ENCODE measurements around the gene FAM118B.

Gene FAM118B

DNA sequence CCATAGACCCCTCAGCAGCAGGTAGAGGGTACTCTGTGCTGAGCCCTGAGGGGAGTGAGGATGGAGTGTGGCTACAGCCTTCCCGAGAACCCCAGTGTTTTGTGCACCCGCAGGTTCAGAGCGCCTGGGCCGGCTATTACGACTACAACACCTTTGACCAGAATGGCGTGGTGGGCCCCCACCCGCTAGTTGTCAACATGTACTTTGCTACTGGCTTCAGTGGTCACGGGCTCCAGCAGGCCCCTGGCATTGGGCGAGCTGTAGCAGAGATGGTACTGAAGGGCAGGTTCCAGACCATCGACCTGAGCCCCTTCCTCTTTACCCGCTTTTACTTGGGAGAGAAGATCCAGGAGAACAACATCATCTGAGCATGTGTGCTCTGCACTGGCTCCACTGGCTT, 65.7 kb downstream of the FAM118B start:
- no peak for DNase-seq (ENCODE audit: low read depth)
- H3K4me3 ChIP-seq (ENCODE audit: low read length), result no peak overlapping the region
- TF ChIP-seq, protein P1, sequence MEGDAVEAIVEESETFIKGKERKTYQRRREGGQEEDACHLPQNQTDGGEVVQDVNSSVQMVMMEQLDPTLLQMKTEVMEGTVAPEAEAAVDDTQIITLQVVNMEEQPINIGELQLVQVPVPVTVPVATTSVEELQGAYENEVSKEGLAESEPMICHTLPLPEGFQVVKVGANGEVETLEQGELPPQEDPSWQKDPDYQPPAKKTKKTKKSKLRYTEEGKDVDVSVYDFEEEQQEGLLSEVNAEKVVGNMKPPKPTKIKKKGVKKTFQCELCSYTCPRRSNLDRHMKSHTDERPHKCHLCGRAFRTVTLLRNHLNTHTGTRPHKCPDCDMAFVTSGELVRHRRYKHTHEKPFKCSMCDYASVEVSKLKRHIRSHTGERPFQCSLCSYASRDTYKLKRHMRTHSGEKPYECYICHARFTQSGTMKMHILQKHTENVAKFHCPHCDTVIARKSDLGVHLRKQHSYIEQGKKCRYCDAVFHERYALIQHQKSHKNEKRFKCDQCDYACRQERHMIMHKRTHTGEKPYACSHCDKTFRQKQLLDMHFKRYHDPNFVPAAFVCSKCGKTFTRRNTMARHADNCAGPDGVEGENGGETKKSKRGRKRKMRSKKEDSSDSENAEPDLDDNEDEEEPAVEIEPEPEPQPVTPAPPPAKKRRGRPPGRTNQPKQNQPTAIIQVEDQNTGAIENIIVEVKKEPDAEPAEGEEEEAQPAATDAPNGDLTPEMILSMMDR (conservative IDR thresholded peaks at IDR 0.05; ENCODE audit: low read length), result no peak

DNA sequence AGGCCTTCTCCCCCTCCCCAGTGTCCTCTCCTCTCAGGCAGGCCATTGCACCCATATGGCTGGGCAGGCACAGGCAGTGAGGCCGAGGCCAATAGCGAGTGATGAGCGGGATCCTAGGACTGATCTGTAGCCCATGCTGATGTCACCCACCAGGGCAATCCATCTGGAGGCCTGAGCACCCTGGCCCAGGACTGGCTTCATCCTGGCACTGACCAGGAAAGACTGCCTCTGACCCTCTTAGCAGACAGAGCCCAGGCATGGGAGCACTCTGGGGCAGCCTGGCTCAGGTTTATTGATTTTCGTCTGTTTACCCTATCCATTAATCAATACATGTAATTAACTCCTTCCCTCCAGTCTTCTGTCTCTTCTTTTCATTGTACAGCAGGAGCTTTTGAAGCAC, 66.2 kb downstream of the FAM118B start:
- no peak for DNase-seq (ENCODE audit: low read depth)
- TF ChIP-seq, protein P1 (conservative IDR thresholded peaks at IDR 0.05; ENCODE audit: low read length), result no peak
- H3K4me3 ChIP-seq (ENCODE audit: low read length), result no peak overlapping the region

DNA sequence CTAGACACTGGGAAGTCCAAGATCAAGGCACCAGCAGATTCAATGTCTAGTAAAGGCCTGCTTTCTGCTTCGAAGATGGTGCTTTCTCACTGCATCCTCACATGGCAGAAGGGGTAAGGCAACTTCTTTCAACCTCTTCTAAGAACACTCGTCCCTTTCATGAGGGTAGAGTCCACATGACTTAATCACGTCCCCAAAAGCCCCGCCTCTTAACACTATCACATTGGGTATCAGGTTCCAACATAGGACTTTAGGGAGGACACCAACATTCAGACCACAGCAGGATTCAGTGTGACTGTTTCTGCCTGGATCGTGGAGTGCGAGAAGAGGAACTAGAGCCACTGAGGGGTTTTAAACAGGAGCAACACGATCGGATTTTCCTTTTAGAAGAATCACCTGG, 67.6 kb downstream of the FAM118B start:
- TF ChIP-seq, protein P1 (conservative IDR thresholded peaks at IDR 0.05; ENCODE audit: low read length), result no peak
- no peak for DNase-seq (ENCODE audit: low read depth)
- H3K4me3 ChIP-seq (ENCODE audit: low read length), result no peak overlapping the region

DNA sequence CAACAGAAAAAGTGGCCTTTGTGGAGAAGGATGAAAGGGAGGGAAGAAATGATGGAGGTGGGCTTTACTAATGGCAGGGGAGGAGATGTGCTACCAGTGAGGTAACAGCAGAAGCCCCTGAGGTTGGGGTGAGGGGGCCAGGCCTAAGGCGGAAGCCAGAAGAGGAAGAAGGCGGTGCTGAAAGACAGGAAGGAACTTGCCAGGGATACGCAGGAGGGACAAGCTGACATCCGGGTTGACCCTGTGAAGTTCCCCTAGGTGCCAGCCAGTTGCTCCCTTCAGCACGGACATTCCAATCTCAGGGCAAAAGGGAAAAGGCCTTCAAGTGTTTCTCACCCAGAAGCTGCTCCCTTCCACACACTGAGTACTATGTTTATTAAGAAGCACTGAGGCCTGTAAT, 69.0 kb downstream of the FAM118B start:
- TF ChIP-seq, protein P1 (conservative IDR thresholded peaks at IDR 0.05; ENCODE audit: low read length), result no peak
- no peak overlapping the region for H3K4me3 ChIP-seq (ENCODE audit: low read length)
- DNase-seq (ENCODE audit: low read depth), result no peak

DNA sequence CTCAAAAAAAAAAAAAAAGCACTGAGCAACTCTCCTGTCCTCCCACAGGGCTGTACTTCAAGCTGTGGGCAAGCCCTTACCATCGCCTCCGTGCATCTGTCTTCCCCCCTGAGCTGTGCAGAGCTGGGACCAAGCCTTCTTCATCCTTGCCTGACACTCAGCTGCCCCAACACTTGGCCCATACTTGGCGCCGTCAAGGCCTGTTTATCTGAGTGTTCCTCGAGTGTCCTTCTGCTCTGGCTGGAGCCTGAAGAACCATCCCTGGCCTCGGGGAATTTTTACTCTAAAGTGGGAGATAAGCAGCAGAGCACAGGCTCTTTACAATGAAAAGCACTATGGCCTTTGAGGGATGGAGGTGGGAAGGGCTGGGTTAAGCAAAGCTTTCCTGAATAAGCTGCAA, 69.7 kb downstream of the FAM118B start:
- H3K4me3 ChIP-seq (ENCODE audit: low read length), result no peak overlapping the region
- TF ChIP-seq, protein P1 (conservative IDR thresholded peaks at IDR 0.05; ENCODE audit: low read length), result no peak
- DNase-seq (ENCODE audit: low read depth), result no peak

DNA sequence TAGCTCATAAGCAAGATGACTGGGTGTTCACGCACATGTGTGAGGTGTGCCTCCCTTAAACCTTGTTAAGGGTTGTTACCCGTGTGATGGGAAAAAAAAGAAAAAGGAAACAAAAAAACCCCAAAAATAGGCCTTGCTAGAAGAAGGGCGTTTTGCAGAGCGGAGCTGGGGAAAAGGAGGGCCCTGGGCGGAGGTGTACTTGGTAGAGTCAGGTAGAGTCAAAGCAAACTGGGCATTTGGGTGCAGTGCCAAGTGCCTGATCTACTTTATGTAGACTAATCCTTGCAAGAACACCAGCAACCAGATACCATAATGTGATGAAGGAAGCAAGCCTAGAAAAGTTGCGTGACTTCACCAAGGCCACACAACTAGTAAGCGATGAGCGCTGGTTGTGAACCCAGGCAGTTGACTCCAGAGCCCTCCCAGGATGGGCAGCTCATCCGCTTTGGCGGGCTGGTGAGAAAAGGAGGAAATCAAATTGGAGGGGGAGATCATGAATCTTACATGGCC, 70.1 kb downstream of the FAM118B start:
- TF ChIP-seq, protein P1 (conservative IDR thresholded peaks at IDR 0.05; ENCODE audit: low read length), result no peak
- DNase-seq (ENCODE audit: low read depth), result no peak
- no peak overlapping the region for H3K4me3 ChIP-seq (ENCODE audit: low read length)

DNA sequence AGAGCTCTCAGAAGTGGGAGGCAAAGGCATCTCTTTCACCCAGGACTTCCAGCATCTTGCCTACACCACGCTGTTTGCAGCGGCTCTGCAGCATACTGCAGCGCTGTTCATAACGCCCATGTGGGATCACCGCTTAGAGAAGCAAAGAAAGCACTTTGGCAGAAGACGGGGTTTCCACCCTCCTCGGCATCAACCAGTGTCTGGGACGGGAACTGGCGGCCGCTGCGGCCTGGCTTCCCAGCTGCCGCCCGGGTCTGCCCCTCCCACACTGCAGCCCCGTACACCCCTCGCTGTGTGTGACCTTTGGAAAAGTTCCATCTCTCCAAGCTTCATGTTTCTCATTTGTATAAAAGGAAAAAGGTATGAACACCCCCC, 70.8 kb downstream of the FAM118B start:
- peak overlapping the region; percentile 79 for H3K4me3 ChIP-seq (ENCODE audit: low read length)
- TF ChIP-seq, protein P1 (conservative IDR thresholded peaks at IDR 0.05; ENCODE audit: low read length), result no peak
- DNase-seq (ENCODE audit: low read depth), result peak; percentile 47

Data from AG10803 (cell line).